Stimulated activated naive CD4-positive, alpha-beta T cell (primary cell): ENCODE data around the gene STOX1.
"Not testable (repeated sequence)": the region's sequence is repeated elsewhere in the genome, so short reads cannot be mapped to it uniquely, and the experiment has no call there.

Source experiments
- DNase-seq, 6 experiments: peaks; one replicate each; lab custom pipeline; 2025; lab: John Stamatoyannopoulos, UW

STOX1 gene

DNA sequence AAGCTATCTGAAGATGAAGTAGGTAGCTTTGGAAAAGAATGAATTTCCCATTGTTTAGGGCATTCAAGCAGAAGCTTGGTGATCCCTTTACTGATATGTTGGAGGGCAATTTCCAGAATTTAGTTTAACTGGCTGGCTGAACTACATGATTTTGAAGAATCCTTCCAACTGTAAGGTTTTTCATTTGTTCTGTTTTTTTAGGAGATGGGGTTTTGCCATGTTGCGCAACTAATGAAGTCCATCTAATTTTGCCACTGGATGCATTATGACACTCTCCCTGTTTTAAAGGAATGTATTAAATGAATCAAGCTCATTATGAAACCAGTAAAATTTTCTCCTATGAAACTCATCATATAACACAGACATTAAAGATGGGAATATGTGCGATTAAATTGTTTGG is 67.7 kb downstream of the STOX1 start:
- DNase-seq: no peak

DNA sequence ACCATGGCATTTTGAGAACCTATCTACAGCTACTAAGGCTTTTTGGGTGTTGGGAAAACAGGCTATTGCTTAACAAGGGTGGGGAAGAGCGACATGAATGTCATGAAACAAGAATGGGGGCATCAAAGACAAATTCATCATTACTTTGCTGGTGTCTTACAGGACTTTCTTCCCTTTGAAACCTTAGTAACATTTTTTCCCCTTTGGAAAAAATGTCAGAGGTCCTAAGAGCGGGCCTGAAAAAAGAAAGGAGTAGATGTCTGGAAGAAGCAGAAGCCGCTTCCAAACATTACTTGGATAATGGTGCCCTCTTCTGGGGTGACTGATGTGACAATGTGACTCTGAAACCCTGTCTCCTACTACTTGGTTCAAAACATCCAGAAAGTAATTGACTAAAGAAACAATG is 70.0 kb downstream of the STOX1 start:
- DNase-seq: peak in 4 of 6 experiments; percentile 16 to 51 (median 36)

DNA sequence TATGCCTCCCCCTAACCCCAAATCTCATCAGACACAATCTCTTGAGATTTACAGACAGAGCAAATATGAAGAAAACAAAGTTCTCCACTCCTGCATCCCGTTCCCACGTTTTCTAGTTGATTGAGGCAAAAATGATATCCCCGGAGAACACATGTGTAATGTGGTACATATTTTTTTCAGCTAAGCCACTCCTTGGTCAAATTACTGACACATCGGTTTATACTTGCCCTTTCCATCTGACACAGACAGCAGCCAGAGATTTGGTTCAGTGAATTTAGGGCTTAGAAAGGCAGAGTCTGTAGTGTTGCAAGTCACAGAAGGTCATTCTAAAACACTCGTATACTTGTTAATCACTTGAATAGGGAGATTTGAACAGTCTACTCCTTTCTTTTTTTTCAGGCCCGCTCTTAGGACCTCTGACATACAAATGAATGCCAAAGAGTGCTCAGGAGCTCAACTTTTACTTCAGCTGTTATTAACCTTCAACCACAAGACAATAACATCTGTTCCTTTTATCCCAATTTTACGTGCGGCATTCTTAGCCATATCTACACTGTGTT is 71.9 kb downstream of the STOX1 start:
- no peak for DNase-seq

DNA sequence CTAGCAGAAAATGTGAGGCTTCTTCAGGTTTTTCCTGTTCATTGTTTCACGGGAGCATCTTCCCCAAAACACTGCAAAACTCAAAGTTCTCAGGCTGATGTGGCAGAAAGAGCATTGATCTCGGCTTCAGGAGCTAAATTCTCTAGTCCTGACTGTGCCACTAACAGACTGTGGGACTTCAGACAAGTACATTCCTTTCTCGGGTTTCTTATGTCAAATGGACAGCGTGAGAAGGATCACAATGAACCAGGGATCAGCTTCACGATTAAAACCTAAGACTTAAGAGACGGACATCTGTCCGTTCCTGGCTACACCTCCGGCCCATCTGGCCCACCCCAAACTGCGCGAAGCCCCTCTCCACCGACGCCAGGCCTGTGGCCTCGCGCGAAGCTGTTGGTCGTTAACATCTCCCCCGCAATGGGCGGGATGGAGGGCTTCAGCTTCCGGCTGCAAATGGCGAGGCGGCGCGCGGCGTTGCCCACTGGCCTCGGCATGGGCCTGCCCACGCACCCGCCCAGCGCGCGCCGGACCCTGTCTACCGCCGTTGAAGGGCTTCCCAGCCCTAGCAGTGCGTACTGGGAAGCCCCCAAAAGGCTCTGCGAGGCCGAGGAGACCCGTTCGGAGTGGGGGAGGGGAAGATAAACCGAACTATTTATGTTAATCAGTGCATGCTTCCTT is 73.2 kb downstream of the STOX1 start:
- peak in 1 of 6 experiments; percentile 91 for DNase-seq

DNA sequence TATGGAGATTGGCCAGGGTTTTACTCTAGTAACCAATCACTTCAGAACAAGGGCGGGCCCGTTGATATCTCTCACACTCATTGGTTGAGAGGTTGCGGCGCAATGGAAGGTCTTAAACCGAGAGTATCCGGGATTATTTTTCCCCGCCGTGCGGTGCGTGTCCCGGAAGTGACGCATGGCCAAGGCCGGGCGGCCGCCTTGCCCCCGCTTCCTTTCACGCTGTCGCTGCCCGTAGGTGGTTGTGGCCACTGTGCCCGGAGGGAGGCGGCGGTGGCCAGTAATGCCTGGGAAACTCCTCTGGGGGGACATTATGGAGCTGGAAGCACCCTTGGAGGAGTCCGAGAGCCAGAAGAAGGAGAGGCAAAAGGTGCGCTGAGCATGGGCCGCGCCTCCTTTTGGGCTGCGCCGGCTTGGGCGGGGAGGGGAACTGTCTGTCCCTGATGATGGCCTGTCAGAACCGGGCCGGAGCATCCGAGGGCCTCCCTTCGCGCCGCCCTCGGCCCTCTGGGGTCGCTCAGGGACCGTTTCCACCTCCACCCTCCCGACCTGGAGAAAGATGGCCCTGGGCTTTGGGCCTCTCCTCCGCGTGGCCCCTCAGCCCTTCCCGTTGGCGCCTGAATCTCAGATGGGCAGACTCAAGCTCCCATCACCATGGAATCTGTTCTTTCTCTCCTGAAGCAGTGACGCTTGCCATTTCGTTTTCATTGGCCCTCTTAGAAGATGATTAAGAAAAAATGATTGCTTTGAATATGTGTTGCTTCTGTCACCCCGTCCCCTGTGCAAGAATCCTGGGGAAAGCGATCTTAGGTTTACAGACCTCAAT is 74.0 kb downstream of the STOX1 start, which contains the start of gene DDX50:
Gene DDX50, plus strand, starts transcription at position 211 of the 823 bp plus-strand sequence. Its CDS starts 70 bp downstream, at position 281.
- peak; percentile 91 to 96 (median 95) for DNase-seq

DNA sequence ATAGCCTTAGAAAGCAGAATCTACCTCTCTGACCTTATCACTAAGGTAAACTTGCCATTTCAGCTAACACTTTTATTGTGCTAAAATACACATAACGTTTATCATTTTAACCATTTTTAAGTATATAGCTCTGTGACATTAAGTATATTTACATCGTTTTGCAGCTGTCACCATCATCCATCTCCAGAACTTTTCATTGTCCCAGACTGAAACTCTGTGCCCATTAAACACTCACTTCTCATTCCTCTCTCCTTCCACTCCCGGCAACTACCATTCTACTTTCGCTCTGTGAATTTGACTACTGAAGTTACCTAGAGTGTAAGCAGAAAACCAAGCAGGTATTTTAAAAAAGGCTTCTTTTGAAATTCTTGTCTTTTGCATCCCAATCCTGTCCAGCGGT is 75.1 kb downstream of the STOX1 start:
- DNase-seq: no peak

DNA sequence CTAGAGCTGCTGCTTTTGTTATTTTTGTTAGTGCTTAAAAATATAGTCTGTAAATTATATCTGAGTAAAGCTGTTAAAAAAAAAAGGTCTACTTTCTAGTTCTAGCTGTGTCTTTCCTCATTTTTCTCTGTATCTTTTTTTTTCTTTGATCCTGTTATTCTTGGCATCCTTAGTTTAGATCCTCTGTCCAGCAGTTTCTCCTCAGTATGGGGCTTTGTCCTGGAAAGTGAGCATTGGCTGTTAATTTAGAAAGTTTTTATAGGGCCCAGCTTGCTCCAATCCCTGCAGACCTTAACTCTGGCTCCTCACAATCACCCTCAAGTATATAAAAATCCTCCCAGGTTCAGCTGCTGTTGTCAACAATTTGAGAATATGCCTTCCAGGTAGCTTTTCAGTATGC is 97.3 kb downstream of the STOX1 start:
- no peak for DNase-seq

DNA sequence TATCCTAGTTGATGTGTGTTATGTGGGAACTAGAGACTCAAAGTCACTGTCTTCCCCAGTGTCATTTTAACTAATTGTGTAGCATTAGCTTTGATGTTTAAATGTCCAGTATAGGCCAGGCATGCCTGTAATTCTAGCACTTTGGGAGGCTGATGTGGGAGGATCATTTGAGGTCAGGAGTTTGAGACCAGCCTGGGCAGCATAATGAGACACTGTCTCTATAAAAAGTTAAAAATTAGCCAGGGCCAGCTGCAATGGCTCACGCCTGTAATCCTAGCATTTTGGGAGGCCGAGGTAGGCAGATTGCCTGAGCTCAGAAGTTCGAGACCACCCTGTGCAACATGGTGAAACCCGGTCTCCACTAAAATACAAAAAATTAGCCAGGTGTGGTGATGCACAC is 98.2 kb downstream of the STOX1 start:
- DNase-seq: no peak

DNA sequence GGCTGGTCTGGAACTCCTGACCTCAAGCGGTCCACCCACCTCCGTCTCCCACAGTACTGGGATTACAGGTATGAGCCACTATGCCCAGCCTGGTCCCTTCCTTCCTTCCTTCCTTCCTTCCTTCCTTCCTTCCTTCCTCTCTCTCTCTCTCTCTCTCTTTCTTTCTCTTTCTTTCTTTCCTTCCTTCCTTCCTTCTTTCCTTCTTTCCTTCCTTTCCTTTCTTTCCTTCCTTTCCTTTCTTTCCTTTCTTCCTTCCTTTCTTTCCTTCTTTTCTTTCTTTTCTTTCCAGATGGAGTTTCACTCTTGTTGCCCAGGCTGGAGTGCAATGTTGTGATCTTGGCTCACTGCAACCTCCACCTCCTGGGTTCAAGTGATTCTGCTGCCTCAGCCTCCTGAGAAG is 101.8 kb downstream of the STOX1 start:
- not testable (repeated sequence) for DNase-seq

DNA sequence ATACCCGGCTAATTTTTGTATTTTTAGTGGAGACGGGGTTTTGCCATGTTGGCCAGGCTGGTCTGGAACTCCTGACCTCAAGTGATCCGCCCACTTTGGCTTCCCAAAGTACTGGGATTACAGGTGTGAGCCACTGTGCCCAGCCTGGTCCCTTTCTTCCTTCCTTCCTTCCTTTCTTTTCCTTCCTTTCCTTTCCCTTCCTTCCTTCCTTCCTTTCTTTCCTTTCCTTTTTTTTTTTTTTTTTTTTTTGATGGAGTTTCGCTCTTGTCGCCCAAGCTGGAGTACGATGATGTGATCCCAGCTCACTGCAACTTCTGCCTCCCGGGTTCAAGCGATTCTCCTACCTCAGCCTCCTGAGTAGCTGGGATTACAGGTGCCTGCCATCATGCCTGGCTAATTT is 102.6 kb downstream of the STOX1 start:
- DNase-seq: not testable (repeated sequence)

DNA sequence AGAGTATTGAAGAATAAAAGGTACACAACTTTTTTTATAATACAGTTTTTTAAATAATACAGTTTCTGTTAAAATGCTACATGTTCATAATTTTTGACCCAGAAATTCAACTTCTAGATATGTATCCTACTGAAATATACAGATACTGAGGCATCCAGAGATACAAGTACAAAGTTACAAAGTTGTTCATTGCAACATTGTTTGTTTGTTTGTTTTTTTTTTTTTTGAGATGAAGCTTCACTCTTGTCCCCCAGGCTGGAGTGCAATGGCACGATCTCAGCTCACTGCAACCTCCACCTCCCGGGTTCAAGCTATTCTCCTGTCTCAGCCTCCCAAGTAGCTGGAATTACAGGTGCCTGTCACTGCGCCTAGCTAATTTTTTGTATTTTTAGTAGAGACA is 105.5 kb downstream of the STOX1 start:
- DNase-seq: not testable (repeated sequence)

DNA sequence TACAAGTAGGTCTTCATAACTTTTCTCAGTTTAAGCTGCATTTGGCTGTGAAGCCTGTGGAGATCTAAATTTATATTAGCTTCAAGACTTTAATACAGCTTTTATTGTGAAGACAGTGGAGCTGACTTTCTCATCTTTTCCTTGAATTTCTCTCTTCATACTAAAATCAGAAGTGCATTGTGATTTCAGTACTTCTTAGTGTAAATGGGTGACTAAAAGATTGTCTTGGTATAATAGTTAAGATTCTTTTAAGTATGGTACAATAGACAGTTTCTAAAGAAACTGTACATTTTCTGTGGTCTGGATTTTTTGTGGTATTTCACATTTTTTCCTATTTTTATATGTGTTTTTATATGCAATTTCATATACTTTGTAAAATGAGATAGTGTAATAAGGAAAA is 107.7 kb downstream of the STOX1 start:
- DNase-seq: no peak

DNA sequence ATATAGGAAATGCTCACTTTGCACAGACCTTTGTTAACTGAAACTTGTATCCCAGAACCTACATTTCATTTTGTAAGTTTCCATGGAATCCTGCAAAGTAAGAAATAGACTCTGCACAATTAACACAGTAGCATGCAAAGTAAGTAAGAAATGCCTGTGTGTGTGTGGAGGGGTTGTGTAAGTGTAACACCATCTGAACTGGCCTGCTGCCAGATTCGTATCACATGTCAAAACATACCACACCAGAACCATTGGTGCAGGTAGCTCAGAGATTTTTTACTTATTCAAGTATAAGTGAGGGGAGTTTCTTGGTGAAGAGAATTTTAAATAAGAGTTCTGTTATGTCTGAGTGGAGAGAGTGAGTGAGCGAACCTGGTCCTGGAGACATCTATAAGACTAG is 110.8 kb downstream of the STOX1 start:
- no peak for DNase-seq

DNA sequence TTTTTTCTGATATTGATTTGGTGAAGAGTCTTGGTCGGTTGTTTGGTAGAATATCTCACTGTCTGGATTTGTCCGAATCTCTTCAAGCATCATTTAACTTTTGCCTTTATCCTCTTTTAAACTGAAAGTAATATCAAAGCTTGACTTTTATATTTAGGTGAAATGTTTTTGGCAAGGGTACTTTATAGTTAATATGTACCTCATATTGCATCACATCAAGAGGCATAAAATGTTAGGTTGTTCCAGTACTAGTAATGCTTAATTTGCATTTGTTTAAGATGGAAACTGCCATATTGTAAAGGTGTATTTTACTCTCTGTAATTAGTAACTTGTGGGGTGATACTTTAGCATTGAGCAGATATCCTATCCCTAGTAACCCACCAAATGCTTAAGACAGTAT is 111.6 kb downstream of the STOX1 start:
- no peak for DNase-seq

DNA sequence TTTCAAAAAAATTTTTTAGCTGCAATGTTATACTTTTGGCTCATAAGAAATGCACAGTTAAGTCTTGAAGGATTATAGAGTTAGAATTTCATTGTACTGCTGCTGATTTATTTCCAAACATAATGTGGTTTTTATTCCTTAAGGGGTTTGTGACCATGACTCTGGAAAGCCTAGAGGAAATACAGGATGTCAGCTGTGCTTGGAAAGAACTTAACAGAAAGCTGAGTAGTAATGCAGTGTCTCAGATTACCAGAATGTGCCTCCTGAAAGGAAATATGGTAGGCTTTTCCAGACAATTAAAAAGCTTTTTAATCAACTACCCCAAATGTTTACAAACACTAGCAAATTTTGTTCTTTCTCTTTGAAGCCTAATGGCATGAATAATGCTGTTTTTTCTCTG is 113.6 kb downstream of the STOX1 start:
- DNase-seq: not testable (repeated sequence)
